GM18526 (cell line): Measurements from ENCODE around the gene MAD1L1.

Experiments
- POLR2A ChIP-seq: IDR thresholded peaks from 3 replicates; pipeline ENCODE4 v1.6.1; 2011; ENCODE audit not compliant: insufficient read length; ENCODE audit errors: extremely low read depth

Gene MAD1L1

GRCh38 chr7:2014391-2015241 lies 218.1 kb downstream of the MAD1L1 start:
- no peak for TF ChIP-seq POLR2A

- TF ChIP-seq POLR2A: no peak
These were observed 219.1 kb downstream of the MAD1L1 start for GRCh38 chr7:2013381-2014311.

GRCh38 chr7:2012981-2013380 lies 219.8 kb downstream of the MAD1L1 start:
- TF ChIP-seq POLR2A: no peak

- TF ChIP-seq POLR2A: no peak
These were observed 220.5 kb downstream of the MAD1L1 start for GRCh38 chr7:2012044-2012900.

GRCh38 chr7:2011266-2012043 lies 221.3 kb downstream of the MAD1L1 start:
- no peak for TF ChIP-seq POLR2A

- TF ChIP-seq POLR2A: no peak
These were observed 222.0 kb downstream of the MAD1L1 start for GRCh38 chr7:2010551-2011265.

- no peak for TF ChIP-seq POLR2A
These were observed 222.6 kb downstream of the MAD1L1 start for GRCh38 chr7:2010101-2010500.

- no peak for TF ChIP-seq POLR2A
These were observed 223.2 kb downstream of the MAD1L1 start for GRCh38 chr7:2009541-2010001.

- no peak for TF ChIP-seq POLR2A
These were observed 223.7 kb downstream of the MAD1L1 start for GRCh38 chr7:2008936-2009540.

GRCh38 chr7:2008101-2008935 lies 224.4 kb downstream of the MAD1L1 start:
- TF ChIP-seq POLR2A: no peak

- TF ChIP-seq POLR2A: no peak
These were observed 225.2 kb downstream of the MAD1L1 start for GRCh38 chr7:2007551-2007950.

- no peak for TF ChIP-seq POLR2A
These were observed 225.8 kb downstream of the MAD1L1 start for GRCh38 chr7:2006921-2007381.

- no peak for TF ChIP-seq POLR2A
These were observed 226.4 kb downstream of the MAD1L1 start for GRCh38 chr7:2006231-2006771.
